ENCODE measurements around the gene POLR2C.

Gene POLR2C

GRCh38 chr16:57512296-57513001 lies 50.0 kb downstream of the POLR2C start:
- H3K79me2 ChIP-seq (ENCODE audit: insufficient read depth, low read length), result no peaks in the 10 kb centered on the region
- no peaks in the 10 kb centered on the region for H3F3A ChIP-seq (ENCODE audit: low read depth)
- H3K27me3 ChIP-seq (ENCODE audit: insufficient read depth, low read length, poor library complexity, severe bottlenecking), result no peaks in the 10 kb centered on the region
- no peak overlapping the region for H3K4me2 ChIP-seq (ENCODE audit: low read depth, low read length, poor library complexity, severe bottlenecking)
- H3K36me3 ChIP-seq (ENCODE audit: insufficient read depth, low read length), result peaks cover 29% of the 10 kb centered on the region; the same call in 1 of the 2 replicates
- no peak overlapping the region for H2AFZ ChIP-seq (ENCODE audit: low read length)
- no peaks in the 10 kb centered on the region for H4K20me1 ChIP-seq (ENCODE audit: insufficient read depth, low read length, poor library complexity, severe bottlenecking)
- no peak overlapping the region for H3K4me3 ChIP-seq (ENCODE audit: low read length, poor library complexity, severe bottlenecking)
- H3K9ac ChIP-seq (ENCODE audit: low read depth, low read length, poor library complexity, severe bottlenecking), result no peak overlapping the region
- no peaks in the 10 kb centered on the region for H3K9me2 ChIP-seq (replicated peaks; ENCODE audit: low read depth, low read length)
- H3K9me3 ChIP-seq (ENCODE audit: insufficient read depth, low read depth, low read length), result no peaks in the 10 kb centered on the region
- peaks cover 5% of the 10 kb centered on the region for H3K4me1 ChIP-seq (ENCODE audit: insufficient read depth, low read length, poor library complexity, severe bottlenecking)
- TF ChIP-seq CTCF (conservative IDR thresholded peaks at IDR 0.05; ENCODE audit: low read length), result no peak
- TF ChIP-seq EZH2phosphoT487 (IDR thresholded peaks at IDR 0.05; ENCODE audit: borderline replicate concordance), result no peak

GRCh38 chr16:57513371-57514102 lies 51.1 kb downstream of the POLR2C start:
- Histone ChIP-seq H3K4me1 (ENCODE audit: insufficient read depth, low read length, poor library complexity, severe bottlenecking) (peaks cover 5% of the 10 kb centered on the region), H3K4me3 (ENCODE audit: low read length, poor library complexity, severe bottlenecking) (no peak overlapping the region), H3K9me2 (replicated peaks; ENCODE audit: low read depth, low read length) (no peaks in the 10 kb centered on the region), H3K27me3 (ENCODE audit: insufficient read depth, low read length, poor library complexity, severe bottlenecking) (no peaks in the 10 kb centered on the region), H4K20me1 (ENCODE audit: insufficient read depth, low read length, poor library complexity, severe bottlenecking) (no peaks in the 10 kb centered on the region), H3K79me2 (ENCODE audit: insufficient read depth, low read length) (no peaks in the 10 kb centered on the region), H3K9ac (ENCODE audit: low read depth, low read length, poor library complexity, severe bottlenecking) (no peak overlapping the region), H3F3A (ENCODE audit: low read depth) (no peaks in the 10 kb centered on the region), H3K4me2 (ENCODE audit: low read depth, low read length, poor library complexity, severe bottlenecking) (no peak overlapping the region), H3K36me3 (ENCODE audit: insufficient read depth, low read length) (peaks cover 40% of the 10 kb centered on the region; the same call in 1 of the 2 replicates), H2AFZ (ENCODE audit: low read length) (no peak overlapping the region), H3K9me3 (ENCODE audit: insufficient read depth, low read depth, low read length) (no peaks in the 10 kb centered on the region)
- TF ChIP-seq EZH2phosphoT487 (IDR thresholded peaks at IDR 0.05; ENCODE audit: borderline replicate concordance) (no peak), CTCF (conservative IDR thresholded peaks at IDR 0.05; ENCODE audit: low read length) (no peak)

DNA sequence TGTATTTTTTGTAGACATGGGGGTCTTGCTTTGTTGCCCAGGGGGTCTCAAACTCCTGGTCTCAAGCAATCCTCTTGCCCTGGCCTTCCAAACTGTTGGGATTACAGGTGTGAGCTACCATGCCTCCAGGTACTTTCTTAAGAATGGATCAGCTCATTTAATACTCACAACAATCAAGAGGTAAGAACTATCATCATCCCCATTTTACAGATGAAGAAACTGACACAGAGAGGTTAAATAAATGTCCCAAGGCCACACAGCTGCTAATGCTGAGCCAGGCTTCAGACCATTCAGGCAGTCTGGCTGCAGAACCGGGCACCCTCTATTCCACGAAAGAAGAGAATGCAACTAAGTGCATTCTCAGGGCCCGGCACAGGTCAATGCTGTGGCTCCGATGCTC lies 51.9 kb downstream of the POLR2C start:
- Histone ChIP-seq H3K9me3 (ENCODE audit: insufficient read depth, low read depth, low read length) (no peaks in the 10 kb centered on the region), H3K4me2 (ENCODE audit: low read depth, low read length, poor library complexity, severe bottlenecking) (no peak overlapping the region), H3K9me2 (replicated peaks; ENCODE audit: low read depth, low read length) (no peaks in the 10 kb centered on the region), H3K4me1 (ENCODE audit: insufficient read depth, low read length, poor library complexity, severe bottlenecking) (peaks cover 6% of the 10 kb centered on the region), H3K9ac (ENCODE audit: low read depth, low read length, poor library complexity, severe bottlenecking) (no peak overlapping the region), H2AFZ (ENCODE audit: low read length) (no peak overlapping the region), H3F3A (ENCODE audit: low read depth) (no peaks in the 10 kb centered on the region), H3K4me3 (ENCODE audit: low read length, poor library complexity, severe bottlenecking) (no peak overlapping the region), H4K20me1 (ENCODE audit: insufficient read depth, low read length, poor library complexity, severe bottlenecking) (no peaks in the 10 kb centered on the region), H3K79me2 (ENCODE audit: insufficient read depth, low read length) (no peaks in the 10 kb centered on the region), H3K36me3 (ENCODE audit: insufficient read depth, low read length) (peaks cover 41% of the 10 kb centered on the region; the same call in 1 of the 2 replicates), H3K27me3 (ENCODE audit: insufficient read depth, low read length, poor library complexity, severe bottlenecking) (no peaks in the 10 kb centered on the region)
- TF ChIP-seq CTCF (conservative IDR thresholded peaks at IDR 0.05; ENCODE audit: low read length), result no peak
- TF ChIP-seq EZH2phosphoT487 (IDR thresholded peaks at IDR 0.05; ENCODE audit: borderline replicate concordance), result no peak

Data from Loucy (cell line).